Measurements from ENCODE around the gene HPCA. TPM values are rescaled to one million over a fixed set of nuclear protein-coding genes. Genes with fewer than 3 reads are reported as not detected.

The HPCA gene
- total and polyA plus RNA-seq, 2 of the 4 experiments (the other 2 are of a cell fraction), result 0.22 TPM; not detected in 1

DNA sequence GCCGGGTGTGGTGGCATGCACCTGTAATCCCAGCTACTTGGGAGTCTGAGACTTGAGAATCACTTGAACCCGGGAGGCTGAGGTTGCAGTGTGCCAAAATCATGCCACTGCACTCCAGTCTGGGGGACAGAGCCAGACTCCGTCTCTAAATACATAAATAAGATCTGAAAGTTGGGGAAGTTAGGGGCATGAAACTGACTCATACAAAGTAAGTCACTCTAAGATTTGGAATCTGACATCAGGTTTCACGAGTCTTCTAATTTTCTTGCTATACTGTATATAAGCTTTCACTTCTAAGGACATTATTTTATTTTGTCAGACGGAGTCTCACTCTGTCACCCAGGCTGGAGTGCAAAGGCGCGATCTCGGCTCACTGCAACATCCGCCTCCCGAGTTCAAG, 48.2 kb downstream of the HPCA start:
- no peak overlapping the region for H4K8ac ChIP-seq (ENCODE audit: low read depth in 2 of 2, low read length in 2 of 2)
- no peak overlapping the region for H2AK9ac ChIP-seq (replicated peaks; ENCODE audit: low read depth, low read length, poor library complexity)
- no peak overlapping the region for H3K23ac ChIP-seq (ENCODE audit: low read depth, low read length)
- no peak overlapping the region for H3K27ac ChIP-seq (ENCODE audit: insufficient read depth, low read length)
- no peak for TF ChIP-seq MAZ (IDR thresholded peaks at IDR 0.05; ENCODE audit: borderline replicate concordance, low read depth, low read length)
- no peak overlapping the region for H3K56ac ChIP-seq (ENCODE audit: extremely low read depth, insufficient read depth, low read length)
- no TSS peak for BruUV-seq (replicated peaks)
- in situ Hi-C loops (cut with MboI; ENCODE audit: low sequenced_read_pairs) (loop anchor here (5.0 to 10.0 kb wide), 2 partner anchors 73 to 120 kb away; no protein-coding TSS in a partner anchor), intact Hi-C loops (cut with micrococcal nuclease) (no loop called here), dilution Hi-C loops (cut with HindIII; ENCODE audit: low sequenced_read_pairs, unreplicated experiment) (no loop called here)
- H3K9me1 ChIP-seq (ENCODE audit: insufficient read depth, low read length), result no peaks in the 10 kb centered on the region; the same call in 1 of the 2 replicates
- no peak overlapping the region for H3K9ac ChIP-seq (ENCODE audit: low read depth, low read length)
- no peak overlapping the region for H3K14ac ChIP-seq (replicated peaks; ENCODE audit: low read depth, low read length)
- H3K4me2 ChIP-seq (ENCODE audit: low read depth, low read length), result no peak overlapping the region
- peaks cover 6% of the 10 kb centered on the region for H3K4me1 ChIP-seq (ENCODE audit: control insufficient read depth, insufficient read depth, low read length)
- no peak overlapping the region for H2BK120ac ChIP-seq (ENCODE audit: low read depth, low read length)
- H2BK20ac ChIP-seq (ENCODE audit: low read depth, low read length), result no peak overlapping the region
- H4K91ac ChIP-seq (ENCODE audit: insufficient read depth, low read depth, low read length), result no peak overlapping the region
- CTCF ChIA-PET, result interaction anchor here (2.4 to 2.6 kb wide), 2 partner anchors 73 to 120 kb away, joined by 7 to 16 read pairs; no protein-coding TSS in a partner anchor
- ATAC-seq (ENCODE audit: low read depth) (no peak), DNase-seq (no peak)
- H3K18ac ChIP-seq (ENCODE audit: low read depth, low read length), result no peak overlapping the region
- peaks cover 9% of the 10 kb centered on the region for H3K36me3 ChIP-seq (ENCODE audit: control insufficient read depth, insufficient read depth, low read length)
- POLR2A ChIA-PET (ENCODE audit: unreplicated experiment), result no interaction called here
- 100% methylated on average over 1 of the region's 10 CpGs; no CpG with 5 or more reads in 1 of the 2 experiments for WGBS, 2 experiments (ENCODE audit: extremely low coverage in 2 of 2, insufficient read length in 1 of 2)
- H4K20me1 ChIP-seq (ENCODE audit: insufficient read depth, low read length), result no peaks in the 10 kb centered on the region
- no peak overlapping the region for H3K4ac ChIP-seq (ENCODE audit: low read depth, low read length)
- H3K27me3 ChIP-seq (ENCODE audit: control insufficient read depth, insufficient read depth, low read length), result no peaks in the 10 kb centered on the region
- no peak overlapping the region for H2AK5ac ChIP-seq (ENCODE audit: low read depth, low read length)
- H3K9me3 ChIP-seq (ENCODE audit: control insufficient read depth, insufficient read depth, low read length), result no peaks in the 10 kb centered on the region
- no peak overlapping the region for H4K5ac ChIP-seq (ENCODE audit: low read depth, low read length)
- no peak overlapping the region for H2AFZ ChIP-seq (replicated peaks; ENCODE audit: low read length, poor library complexity)
- no peak overlapping the region for H2BK15ac ChIP-seq (ENCODE audit: low read depth, low read length)
- H3K79me1 ChIP-seq (ENCODE audit: low read depth in 1 of 2, low read length in 2 of 2), result peaks cover 3 to 5% of the 10 kb centered on the region in 2 experiments; a peak in 1 of 4 replicates
- H3K4me3 ChIP-seq (ENCODE audit: insufficient read depth, low read depth, low read length), result no peak overlapping the region
- no peak overlapping the region for H2BK5ac ChIP-seq (ENCODE audit: low read depth, low read length, poor library complexity, severe bottlenecking)

Data from IMR-90 (cell line).